SK-N-SH (cell line): ENCODE results near the gene SH2D4B. TPM values are rescaled to one million over a fixed set of nuclear protein-coding genes. Genes with fewer than 3 reads are reported as not detected.
"Not testable (repeated sequence)": the region's sequence is repeated elsewhere in the genome, so short reads cannot be mapped to it uniquely, and the experiment has no call there.

Experiments used
- CTCF ChIA-PET: fragments of 300-600, 350-600 bp; formaldehyde crosslinking; extraction: SDS; loops from one replicate; lab custom pipeline; 2021; lab: Yijun Ruan, JAX
- POLR2A ChIA-PET: fragments of 350-600 bp; sonication (Branson Sonifier 250); formaldehyde crosslinking; extraction: SDS; loops from one replicate; lab custom pipeline; 2020; ENCODE audit warnings: antibody characterized with exemption, inconsistent platforms; lab: Yijun Ruan, JAX
- DNase-seq: peaks from one replicate; pipeline ENCODE4 v3.0.0; 2012
- H2AFZ ChIP-seq: fragments of 200-600 bp; sonication (generic); 2 replicates; pipeline ENCODE4 v1.8.1; 2016; ENCODE audit warnings: antibody characterized with exemption, mild to moderate bottlenecking, low read depth
- H3F3A ChIP-seq: fragments of 200-600 bp; sonication (generic); replicated peaks from 2 replicates; pipeline ENCODE3; 2016; ENCODE audit warnings: antibody characterized with exemption, mild to moderate bottlenecking; ENCODE audit not compliant: insufficient read depth
- H3K27ac ChIP-seq, 2 experiments: fragments of 200-500 bp in 1 of 2; fragments of 200-600 bp in 1 of 2; sonication (Bioruptor generic) in 1 of 2; sonication (generic), shearing (Covaris generic) in 1 of 2; 2 replicates each; pipeline versions ENCODE4 v1.5.1 to v1.6.1; 2014 to 2016; ENCODE audit warnings: low read depth in 2 of 2, inconsistent platforms in 1 of 2, low read length in 1 of 2, mild to moderate bottlenecking in 1 of 2, mixed read lengths in 1 of 2
- H3K27me3 ChIP-seq: fragments of 200-600 bp; sonication (generic), shearing (Covaris generic); 2 replicates; pipeline ENCODE4 v1.6.1; 2016; ENCODE audit warnings: mixed run types; ENCODE audit not compliant: insufficient read depth
- H3K36me3 ChIP-seq, 2 experiments: fragments of 200-500 bp in 1 of 2; fragments of 200-600 bp in 1 of 2; sonication (Bioruptor generic) in 1 of 2; sonication (generic) in 1 of 2; replicated peaks in 1 of 2; 2 replicates each; pipeline versions ENCODE3 to v1.5.1; 2014 to 2016; ENCODE audit warnings: low read length in 1 of 2, mild to moderate bottlenecking in 1 of 2; ENCODE audit not compliant: insufficient read depth in 2 of 2, control insufficient read depth in 1 of 2
- H3K4me1 ChIP-seq, 2 experiments: fragments of 200-500 bp in 1 of 2; fragments of 200-600 bp in 1 of 2; sonication (Bioruptor generic) in 1 of 2; sonication (generic), shearing (Covaris generic) in 1 of 2; 2 replicates each; pipeline versions ENCODE4 v1.5.1 to v1.6.1; 2014 to 2016; ENCODE audit warnings: low read depth in 1 of 2, low read length in 1 of 2, mixed run types in 1 of 2; ENCODE audit not compliant: insufficient read depth in 2 of 2, control insufficient read depth in 1 of 2
- H3K4me2 ChIP-seq: fragments of 200-600 bp; sonication (generic), shearing (Covaris generic); 2 replicates; pipeline ENCODE4 v1.6.1; 2017; ENCODE audit warnings: mixed run types
- H3K4me3 ChIP-seq, 2 experiments: fragments of 200-500 bp in 1 of 2; fragments of 200-600 bp in 1 of 2; sonication (Bioruptor generic) in 1 of 2; sonication (generic), shearing (Covaris generic) in 1 of 2; 2 replicates each; pipeline versions ENCODE4 v1.5.1 to v1.8.1; 2014 to 2016; ENCODE audit warnings: low read depth in 2 of 2, inconsistent platforms in 1 of 2, low read length in 1 of 2, mild to moderate bottlenecking in 1 of 2, mixed read lengths in 1 of 2, moderate library complexity in 1 of 2
- H3K79me2 ChIP-seq: fragments of 200-600 bp; sonication (generic); 2 replicates; pipeline ENCODE4 v1.8.1; 2017; ENCODE audit warnings: mild to moderate bottlenecking; ENCODE audit not compliant: insufficient read depth
- H3K9ac ChIP-seq: fragments of 200-600 bp; sonication (generic); 2 replicates; pipeline ENCODE4 v1.6.1; 2017; ENCODE audit warnings: mixed run types
- H3K9me2 ChIP-seq: fragments of 200-600 bp; sonication (generic); 2 replicates; pipeline ENCODE4 v1.6.1; 2017; ENCODE audit warnings: mixed run types
- H3K9me3 ChIP-seq: fragments of 200-600 bp; sonication (generic); 2 replicates; pipeline ENCODE4 v1.6.1; 2017; ENCODE audit warnings: mixed run types, mild to moderate bottlenecking, moderate library complexity
- H4K20me1 ChIP-seq: fragments of 200-600 bp; sonication (generic); 2 replicates; pipeline ENCODE4 v1.6.1; 2017; ENCODE audit warnings: mild to moderate bottlenecking, mixed run types; ENCODE audit not compliant: insufficient read depth
- CHD2 ChIP-seq: fragments of 150-350 bp; IDR thresholded peaks from 2 replicates; pipeline ENCODE4 v1.6.1; 2018; ENCODE audit warnings: low read length; ENCODE audit not compliant: partially characterized antibody
- ELF1 ChIP-seq: IDR thresholded peaks from 2 replicates; pipeline ENCODE4 v1.4.0; 2012
- FOXM1 ChIP-seq: IDR thresholded peaks from 2 replicates; pipeline ENCODE4 v1.4.0; 2012; ENCODE audit warnings: low read depth, mild to moderate bottlenecking
- GABPA ChIP-seq: IDR thresholded peaks from 2 replicates; pipeline ENCODE4 v1.4.0; 2012; ENCODE audit warnings: low read depth, mild to moderate bottlenecking
- MAX ChIP-seq: IDR thresholded peaks from 2 replicates; pipeline ENCODE4 v1.4.0; 2012; ENCODE audit warnings: low read depth
- MEF2A ChIP-seq: IDR thresholded peaks from 2 replicates; pipeline ENCODE4 v1.4.0; 2012; ENCODE audit warnings: low read depth, borderline replicate concordance
- NFIC ChIP-seq: IDR thresholded peaks from 2 replicates; pipeline ENCODE4 v1.4.0; 2012; ENCODE audit warnings: borderline replicate concordance
- PBX3 ChIP-seq: IDR thresholded peaks from 2 replicates; pipeline ENCODE4; 2012
- RAD21 ChIP-seq: IDR thresholded peaks from 2 replicates; pipeline ENCODE4 v1.6.1; 2012; ENCODE audit warnings: mild to moderate bottlenecking, low read length
- RCOR1 ChIP-seq: fragments of 150-350 bp; IDR thresholded peaks from 2 replicates; pipeline ENCODE4 v1.6.1; 2017; ENCODE audit warnings: antibody characterized with exemption, low read length
- SIN3A ChIP-seq: IDR thresholded peaks from 2 replicates; pipeline ENCODE4 v1.6.1; 2012; ENCODE audit warnings: low read depth, mild to moderate bottlenecking, low read length, moderate library complexity, borderline replicate concordance
- SMC3 ChIP-seq: IDR thresholded peaks from 2 replicates; pipeline ENCODE4 v1.6.1; 2012; ENCODE audit warnings: low read depth, low read length, improper control_type of control experiment
- TAF1 ChIP-seq: IDR thresholded peaks from 2 replicates; pipeline ENCODE4 v1.6.1; 2012; ENCODE audit warnings: low read depth, mild to moderate bottlenecking, low read length, moderate library complexity, borderline replicate concordance
- USF1 ChIP-seq: IDR thresholded peaks from 2 replicates; pipeline ENCODE4 v1.4.0; 2012; ENCODE audit warnings: low read depth, borderline replicate concordance
- ZBTB33 ChIP-seq: IDR thresholded peaks from 2 replicates; pipeline ENCODE4 v1.4.0; 2012; ENCODE audit warnings: low read depth, borderline replicate concordance
- WGBS: methylation state at CpG from one replicate; pipeline ENCODE4 v1.1.6; 2017; ENCODE audit warnings: low lambda C conversion rate; 5-methylcytosine and 5-hydroxymethylcytosine counted together
- polyA plus RNA-seq, 3 experiments: library from polyadenylated mRNA; depleted of rRNA; stranded (reverse); fragments of >200 nt; gene quantifications; 2 replicates each; pipeline ENCODE4 v1.2.3, GENCODE V29; 2012

SH2D4B gene
- polyA plus RNA-seq, 1 of the 3 experiments (the other 2 are of a cell fraction), result not detected

GRCh38 chr10:80532571-80532970 lies 5.1 kb upstream of the SH2D4B start (continued):
- TF ChIP-seq MEF2A (no peak), RAD21 (no peak), SIN3A (no peak), NFIC (no peak), ZBTB33 (no peak)

GRCh38 chr10:80534059-80534458 lies 3.6 kb upstream of the SH2D4B start:
- CTCF ChIA-PET, H2AFZ ChIP-seq, H3K79me2 ChIP-seq, H3F3A ChIP-seq, H3K4me2 ChIP-seq, H3K9me3 ChIP-seq, H3K27me3 ChIP-seq, H3K9ac ChIP-seq, H3K27ac ChIP-seq, H4K20me1 ChIP-seq, H3K36me3 ChIP-seq, DNase-seq, H3K4me3 ChIP-seq, H3K9me2 ChIP-seq, POLR2A ChIA-PET: not testable (repeated sequence)
- WGBS, result 87% methylated on average over 3 of the region's 25 CpGs
- peaks cover 0 to 20% of the 10 kb centered on the region in 2 experiments; a peak in 2 of 4 replicates for H3K4me1 ChIP-seq

- H3K9ac ChIP-seq, H2AFZ ChIP-seq, H3K4me3 ChIP-seq, H3K4me2 ChIP-seq, H3K9me2 ChIP-seq, H3K36me3 ChIP-seq, H4K20me1 ChIP-seq, H3K9me3 ChIP-seq, H3K27ac ChIP-seq, H3F3A ChIP-seq, POLR2A ChIA-PET, H3K79me2 ChIP-seq, H3K27me3 ChIP-seq, DNase-seq, CTCF ChIA-PET: not testable (repeated sequence)
- H3K4me1 ChIP-seq, result peaks cover 0 to 26% of the 10 kb centered on the region in 2 experiments; a peak in 2 of 4 replicates
- WGBS, result no CpG with 5 or more reads among the region's 30 CpGs
Measured at GRCh38 chr10:80534646-80535045, 3.1 kb upstream of the SH2D4B start.

- Histone ChIP-seq H3K4me3 (no peak overlapping the region), H4K20me1 (no peaks in the 10 kb centered on the region), H2AFZ (no peak overlapping the region), H3K9me2 (no peaks in the 10 kb centered on the region), H3K79me2 (no peaks in the 10 kb centered on the region), H3K4me1 (peaks cover 0 to 26% of the 10 kb centered on the region in 2 experiments; a peak in 2 of 4 replicates), H3K9me3 (no peaks in the 10 kb centered on the region), H3K27me3 (no peaks in the 10 kb centered on the region), H3F3A (no peaks in the 10 kb centered on the region), H3K4me2 (no peak overlapping the region), H3K27ac (no peak overlapping the region), H3K36me3 (no peaks in the 10 kb centered on the region), H3K9ac (no peak overlapping the region)
- ChIA-PET POLR2A (no interaction called here), CTCF (interaction anchor here (1.0 to 1.7 kb wide), 3 partner anchors 13 to 110 kb away, joined by 3 to 9 read pairs (median 5); no protein-coding TSS in a partner anchor)
- no peak for DNase-seq
- 76% methylated on average over 18 of the region's 50 CpGs for WGBS
- no peak for TF ChIP-seq USF1
- no peak for TF ChIP-seq SMC3
- TF ChIP-seq RCOR1, result no peak
- no peak for TF ChIP-seq ELF1
- no peak for TF ChIP-seq FOXM1
- TF ChIP-seq GABPA, result no peak
- TF ChIP-seq TAF1, result no peak
- TF ChIP-seq CHD2, result no peak
- no peak for TF ChIP-seq MAX
- TF ChIP-seq PBX3, result no peak
- no peak for TF ChIP-seq MEF2A
Measured at GRCh38 chr10:80535671-80536360, 1.9 kb upstream of the SH2D4B start.
